ENCODE results near the gene KIFC3. TPM values are rescaled to one million over a fixed set of nuclear protein-coding genes. Genes with fewer than 3 reads are reported as not detected.

Gene KIFC3
- total RNA-seq, 4 donors from 2014 or later: 111 to 219 (median 153) TPM

DNA sequence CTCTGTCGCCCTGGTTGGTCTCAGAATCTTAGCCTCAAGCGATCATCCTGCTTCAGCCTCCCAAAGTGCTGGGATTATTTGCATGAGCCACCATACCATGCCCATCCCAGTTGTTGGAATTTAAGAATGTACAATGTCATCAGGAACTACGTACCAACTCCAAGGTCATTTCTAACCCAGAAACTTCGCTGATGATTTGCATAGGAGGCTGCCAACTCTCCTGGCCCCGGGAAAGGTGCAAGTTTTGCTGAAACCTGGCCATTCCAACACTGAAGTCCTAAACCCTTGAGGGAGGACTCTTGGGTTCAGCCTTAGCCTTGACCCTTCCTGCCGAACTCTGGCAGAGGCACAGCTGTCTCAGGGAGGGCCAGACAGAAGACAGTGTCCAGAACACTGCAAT is 2.9 kb upstream of the KIFC3 start:
- TF ChIP-seq POLR2A (IDR thresholded peaks at IDR 0.05) (no peak), EP300 (IDR thresholded peaks at IDR 0.05) (no peak), POLR2AphosphoS5 (IDR thresholded peaks at IDR 0.05) (no peak)
- TF ChIP-seq, protein P1, sequence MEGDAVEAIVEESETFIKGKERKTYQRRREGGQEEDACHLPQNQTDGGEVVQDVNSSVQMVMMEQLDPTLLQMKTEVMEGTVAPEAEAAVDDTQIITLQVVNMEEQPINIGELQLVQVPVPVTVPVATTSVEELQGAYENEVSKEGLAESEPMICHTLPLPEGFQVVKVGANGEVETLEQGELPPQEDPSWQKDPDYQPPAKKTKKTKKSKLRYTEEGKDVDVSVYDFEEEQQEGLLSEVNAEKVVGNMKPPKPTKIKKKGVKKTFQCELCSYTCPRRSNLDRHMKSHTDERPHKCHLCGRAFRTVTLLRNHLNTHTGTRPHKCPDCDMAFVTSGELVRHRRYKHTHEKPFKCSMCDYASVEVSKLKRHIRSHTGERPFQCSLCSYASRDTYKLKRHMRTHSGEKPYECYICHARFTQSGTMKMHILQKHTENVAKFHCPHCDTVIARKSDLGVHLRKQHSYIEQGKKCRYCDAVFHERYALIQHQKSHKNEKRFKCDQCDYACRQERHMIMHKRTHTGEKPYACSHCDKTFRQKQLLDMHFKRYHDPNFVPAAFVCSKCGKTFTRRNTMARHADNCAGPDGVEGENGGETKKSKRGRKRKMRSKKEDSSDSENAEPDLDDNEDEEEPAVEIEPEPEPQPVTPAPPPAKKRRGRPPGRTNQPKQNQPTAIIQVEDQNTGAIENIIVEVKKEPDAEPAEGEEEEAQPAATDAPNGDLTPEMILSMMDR (IDR thresholded peaks at IDR 0.05): no peak
- peaks cover 68% of the 10 kb centered on the region for H3K4me1 ChIP-seq
- H3K27me3 ChIP-seq: no peaks in the 10 kb centered on the region
- WGBS: 79% methylated on average over 6 of the region's 6 CpGs
- DNase-seq (ENCODE audit: low spot score in 2 of 2): no peak
- H3K36me3 ChIP-seq: no peaks in the 10 kb centered on the region
- H3K4me3 ChIP-seq: no peak overlapping the region
- no peak overlapping the region for H3K27ac ChIP-seq
- H3K9me3 ChIP-seq: no peaks in the 10 kb centered on the region

DNA sequence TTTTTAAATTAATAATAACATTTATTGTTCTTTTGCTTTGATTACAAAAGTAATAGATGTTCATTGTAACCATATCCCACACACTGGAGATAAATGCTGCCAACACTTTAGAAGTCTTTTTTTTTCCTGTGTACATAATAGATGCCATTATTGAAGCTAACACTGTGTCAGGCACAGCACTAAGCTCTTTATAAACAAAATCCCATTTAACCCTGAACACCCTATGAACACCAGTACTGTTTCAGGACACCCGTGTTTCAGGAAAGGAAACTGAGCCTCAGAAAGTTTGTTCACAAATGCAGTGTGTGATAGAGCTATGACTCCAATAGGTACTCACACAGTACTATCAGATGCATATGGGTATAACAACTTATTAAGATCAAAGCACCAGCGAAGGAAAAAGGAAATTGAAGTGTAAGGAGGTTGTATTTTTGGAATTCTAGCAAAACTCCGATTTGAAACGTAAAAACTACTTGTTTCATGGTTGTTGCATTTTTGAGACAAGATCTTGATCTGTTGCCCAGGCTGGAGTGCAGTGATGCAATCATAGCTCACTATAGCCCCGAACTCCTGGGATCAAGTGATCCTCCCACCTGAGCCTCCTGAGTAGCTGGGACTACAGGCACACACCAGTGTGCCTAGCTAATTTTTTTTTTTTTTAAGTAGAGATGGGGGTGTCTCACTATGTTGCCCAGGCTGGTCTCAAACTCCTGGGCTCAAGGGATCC is 2.0 kb upstream of the KIFC3 start:
- Histone ChIP-seq H3K4me3 (no peak overlapping the region), H3K36me3 (no peaks in the 10 kb centered on the region), H3K9me3 (no peaks in the 10 kb centered on the region), H3K4me1 (peaks cover 68% of the 10 kb centered on the region), H3K27me3 (no peaks in the 10 kb centered on the region), H3K27ac (no peak overlapping the region)
- TF ChIP-seq EP300 (IDR thresholded peaks at IDR 0.05) (no peak), POLR2AphosphoS5 (IDR thresholded peaks at IDR 0.05) (no peak), POLR2A (IDR thresholded peaks at IDR 0.05) (no peak)
- TF ChIP-seq, protein P1 (IDR thresholded peaks at IDR 0.05): no peak
- no peak for DNase-seq (ENCODE audit: low spot score in 2 of 2)
- WGBS: 51% methylated on average over 5 of the region's 5 CpGs

DNA sequence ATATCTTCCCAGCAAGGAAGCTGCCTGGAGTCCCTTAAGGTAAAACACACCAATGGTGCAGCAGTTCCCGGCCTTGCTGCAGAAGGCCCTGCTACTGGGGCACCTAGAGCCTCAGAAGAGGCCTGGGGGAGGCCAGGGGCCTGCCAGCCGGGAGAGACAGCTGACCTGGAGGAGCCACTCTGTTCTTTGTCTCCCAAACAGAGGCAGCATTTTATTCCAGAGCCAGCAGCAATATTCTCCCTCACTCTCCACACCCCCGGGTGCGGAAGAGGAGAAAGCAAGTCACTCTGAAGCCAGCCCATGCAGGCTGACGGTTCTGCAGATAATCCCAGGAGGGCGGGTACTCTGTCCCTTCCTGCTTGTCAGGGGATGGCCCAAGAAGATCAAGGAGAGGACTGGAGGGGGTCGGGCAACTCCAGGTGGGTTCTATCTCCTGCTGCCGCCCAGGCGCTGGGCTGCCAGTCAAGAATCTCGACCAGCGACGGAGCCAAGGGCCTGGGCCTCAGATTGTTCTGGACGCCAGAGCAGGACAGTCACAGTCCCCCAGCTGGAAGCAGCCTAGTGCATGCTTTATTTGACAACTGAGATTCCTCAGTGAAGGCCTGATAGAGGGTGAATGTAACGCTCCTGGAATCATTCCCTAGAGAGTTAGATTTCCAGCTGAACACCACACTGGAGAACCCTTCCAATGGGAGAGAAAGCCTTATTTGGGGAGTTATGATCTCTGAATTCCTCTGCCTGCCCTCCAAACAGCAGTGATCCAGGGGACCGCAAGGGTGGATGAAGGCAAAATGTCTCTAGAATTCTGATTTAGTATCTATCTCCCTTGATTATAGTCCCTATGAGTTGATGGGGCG is 1.1 kb upstream of the KIFC3 start:
- no peak for DNase-seq (ENCODE audit: low spot score in 2 of 2)
- no peak for TF ChIP-seq POLR2A (IDR thresholded peaks at IDR 0.05)
- no peak for TF ChIP-seq EP300 (IDR thresholded peaks at IDR 0.05)
- TF ChIP-seq, protein P1 (IDR thresholded peaks at IDR 0.05): no peak
- no peak for TF ChIP-seq POLR2AphosphoS5 (IDR thresholded peaks at IDR 0.05)
- H3K4me3 ChIP-seq: peak overlapping the region; percentile 64
- H3K27ac ChIP-seq: peak overlapping the region; percentile 90
- H3K27me3 ChIP-seq: no peaks in the 10 kb centered on the region
- H3K36me3 ChIP-seq: no peaks in the 10 kb centered on the region
- H3K9me3 ChIP-seq: no peaks in the 10 kb centered on the region
- peaks cover 68% of the 10 kb centered on the region for H3K4me1 ChIP-seq
- 65% methylated on average over 5 of the region's 16 CpGs for WGBS

DNA sequence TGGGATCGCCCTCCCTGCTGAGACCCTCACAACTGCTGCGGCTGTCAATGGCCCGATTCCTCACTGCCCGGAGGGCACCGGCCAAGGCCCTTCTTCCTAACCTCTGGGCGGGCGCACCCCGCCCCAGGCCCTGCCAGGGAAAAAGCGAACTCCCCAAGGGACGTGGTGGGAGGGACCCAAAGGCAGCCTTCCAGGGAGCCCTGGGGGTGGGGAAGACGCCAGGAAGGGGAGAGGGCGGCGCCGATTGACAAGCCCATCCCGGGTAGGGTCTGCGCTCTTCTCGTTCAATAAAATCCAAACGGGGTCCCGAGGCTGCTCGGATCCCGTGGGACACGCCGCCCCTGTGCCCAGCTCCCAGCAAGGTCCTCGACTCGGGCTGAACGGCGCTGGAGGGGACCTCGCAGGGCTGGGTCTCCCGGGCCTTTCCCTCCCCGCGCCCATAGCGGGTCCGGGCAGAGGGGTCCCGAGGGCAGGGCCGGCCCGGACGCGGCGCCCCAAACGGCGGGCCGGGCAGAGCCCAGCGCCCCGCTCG is 416 bp downstream of the KIFC3 start:
- 3% methylated on average over 6 of the region's 45 CpGs for WGBS
- peak overlapping the region; percentile 64 for H3K4me3 ChIP-seq
- H3K36me3 ChIP-seq: no peaks in the 10 kb centered on the region
- no peaks in the 10 kb centered on the region for H3K9me3 ChIP-seq
- TF ChIP-seq POLR2A (IDR thresholded peaks at IDR 0.05): no peak
- no peak for TF ChIP-seq POLR2AphosphoS5 (IDR thresholded peaks at IDR 0.05)
- TF ChIP-seq EP300 (IDR thresholded peaks at IDR 0.05): no peak
- TF ChIP-seq, protein P1 (IDR thresholded peaks at IDR 0.05): no peak
- no peak for DNase-seq (ENCODE audit: low spot score in 2 of 2)
- peak overlapping the region; percentile 90 for H3K27ac ChIP-seq
- no peaks in the 10 kb centered on the region for H3K27me3 ChIP-seq
- peaks cover 73% of the 10 kb centered on the region for H3K4me1 ChIP-seq
